ENCODE results near the gene DNAJC22. TPM values are rescaled to one million over a fixed set of nuclear protein-coding genes. Genes with fewer than 3 reads are reported as not detected.

The DNAJC22 gene
- total RNA-seq, 6 experiments from 2014 or later, result 36.5 to 49.1 (median 43.7) TPM

- TF ChIP-seq, protein P1, sequence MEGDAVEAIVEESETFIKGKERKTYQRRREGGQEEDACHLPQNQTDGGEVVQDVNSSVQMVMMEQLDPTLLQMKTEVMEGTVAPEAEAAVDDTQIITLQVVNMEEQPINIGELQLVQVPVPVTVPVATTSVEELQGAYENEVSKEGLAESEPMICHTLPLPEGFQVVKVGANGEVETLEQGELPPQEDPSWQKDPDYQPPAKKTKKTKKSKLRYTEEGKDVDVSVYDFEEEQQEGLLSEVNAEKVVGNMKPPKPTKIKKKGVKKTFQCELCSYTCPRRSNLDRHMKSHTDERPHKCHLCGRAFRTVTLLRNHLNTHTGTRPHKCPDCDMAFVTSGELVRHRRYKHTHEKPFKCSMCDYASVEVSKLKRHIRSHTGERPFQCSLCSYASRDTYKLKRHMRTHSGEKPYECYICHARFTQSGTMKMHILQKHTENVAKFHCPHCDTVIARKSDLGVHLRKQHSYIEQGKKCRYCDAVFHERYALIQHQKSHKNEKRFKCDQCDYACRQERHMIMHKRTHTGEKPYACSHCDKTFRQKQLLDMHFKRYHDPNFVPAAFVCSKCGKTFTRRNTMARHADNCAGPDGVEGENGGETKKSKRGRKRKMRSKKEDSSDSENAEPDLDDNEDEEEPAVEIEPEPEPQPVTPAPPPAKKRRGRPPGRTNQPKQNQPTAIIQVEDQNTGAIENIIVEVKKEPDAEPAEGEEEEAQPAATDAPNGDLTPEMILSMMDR (IDR thresholded peaks at IDR 0.05), result peak; percentile 60 to 99 (median 98)
- no peak for TF ChIP-seq POLR2A (IDR thresholded peaks at IDR 0.05)
- Histone ChIP-seq H3K9me3 (no peaks in the 10 kb centered on the region), H3K4me1 (peaks cover 0 to 7% (median 0%) of the 10 kb centered on the region in 4 donors), H3K36me3 (no peaks in the 10 kb centered on the region), H3K4me3 (peak within 1 kb of the TSS in 2 of 3 donors; percentile 26 to 38), H3K27me3 (peaks cover 0 to 21% of the 10 kb centered on the region in 2 donors), H3K27ac (no peak within 1 kb of the TSS)
- WGBS (ENCODE audit: insufficient coverage, low coverage, low lambda C conversion rate, missing lambda C conversion rate), result 1% methylated on average over 25 of the region's 65 CpGs
- ATAC-seq, result peak; percentile 92 to 98 (median 95)
- peak; percentile 75 to 81 (median 81) for DNase-seq
- intact Hi-C loops (cut with DNase I), result loop anchor here in 1 of 2 donors (10.0 kb wide), 1 partner anchor 178 kb away; no protein-coding TSS in a partner anchor
Observed at GRCh38 chr12:49336645-49337584, 9.8 kb upstream of the DNAJC22 start, which contains the start of gene C1QL4. TSS of gene C1QL4 (minus strand) at chr12:49337188. CDS start at chr12:49336477, 711 bp downstream.

GRCh38 chr12:49338830-49339463 is 7.7 kb upstream of the DNAJC22 start:
- ATAC-seq (no peak), DNase-seq (peak in 1 of 3 donors; percentile 23)
- H3K9me3 ChIP-seq, result no peaks in the 10 kb centered on the region
- no peak overlapping the region for H3K27ac ChIP-seq
- peaks cover 0 to 16% of the 10 kb centered on the region in 2 donors for H3K27me3 ChIP-seq
- TF ChIP-seq, protein P1 (IDR thresholded peaks at IDR 0.05), result no peak
- TF ChIP-seq POLR2A (IDR thresholded peaks at IDR 0.05), result no peak
- WGBS (ENCODE audit: insufficient coverage, low coverage, low lambda C conversion rate, missing lambda C conversion rate), result 60% methylated on average over 2 of the region's 6 CpGs
- H3K4me3 ChIP-seq, result no peak overlapping the region
- H3K36me3 ChIP-seq, result no peaks in the 10 kb centered on the region
- peaks cover 0 to 19% (median 7%) of the 10 kb centered on the region in 4 donors for H3K4me1 ChIP-seq
- intact Hi-C loops (cut with DNase I), result loop anchor here in 1 of 2 donors (10.0 kb wide), 1 partner anchor 176 kb away; no protein-coding TSS in a partner anchor

GRCh38 chr12:49339464-49339861 is 7.2 kb upstream of the DNAJC22 start:
- no peak for ATAC-seq
- Histone ChIP-seq H3K4me3 (no peak overlapping the region), H3K9me3 (no peaks in the 10 kb centered on the region), H3K4me1 (peaks cover 0 to 19% (median 7%) of the 10 kb centered on the region in 4 donors), H3K27ac (no peak overlapping the region), H3K36me3 (no peaks in the 10 kb centered on the region), H3K27me3 (peaks cover 0 to 12% of the 10 kb centered on the region in 2 donors)
- TF ChIP-seq, protein P1 (IDR thresholded peaks at IDR 0.05), result no peak
- TF ChIP-seq POLR2A (IDR thresholded peaks at IDR 0.05), result no peak
- intact Hi-C loops (cut with DNase I), result loop anchor here in 1 of 2 donors (10.0 kb wide), 1 partner anchor 175 kb away; no protein-coding TSS in a partner anchor
- WGBS (ENCODE audit: insufficient coverage, low coverage, low lambda C conversion rate, missing lambda C conversion rate), result 57% methylated on average over 4 of the region's 5 CpGs
- peak in 1 of 3 donors; percentile 37 for DNase-seq

DNA sequence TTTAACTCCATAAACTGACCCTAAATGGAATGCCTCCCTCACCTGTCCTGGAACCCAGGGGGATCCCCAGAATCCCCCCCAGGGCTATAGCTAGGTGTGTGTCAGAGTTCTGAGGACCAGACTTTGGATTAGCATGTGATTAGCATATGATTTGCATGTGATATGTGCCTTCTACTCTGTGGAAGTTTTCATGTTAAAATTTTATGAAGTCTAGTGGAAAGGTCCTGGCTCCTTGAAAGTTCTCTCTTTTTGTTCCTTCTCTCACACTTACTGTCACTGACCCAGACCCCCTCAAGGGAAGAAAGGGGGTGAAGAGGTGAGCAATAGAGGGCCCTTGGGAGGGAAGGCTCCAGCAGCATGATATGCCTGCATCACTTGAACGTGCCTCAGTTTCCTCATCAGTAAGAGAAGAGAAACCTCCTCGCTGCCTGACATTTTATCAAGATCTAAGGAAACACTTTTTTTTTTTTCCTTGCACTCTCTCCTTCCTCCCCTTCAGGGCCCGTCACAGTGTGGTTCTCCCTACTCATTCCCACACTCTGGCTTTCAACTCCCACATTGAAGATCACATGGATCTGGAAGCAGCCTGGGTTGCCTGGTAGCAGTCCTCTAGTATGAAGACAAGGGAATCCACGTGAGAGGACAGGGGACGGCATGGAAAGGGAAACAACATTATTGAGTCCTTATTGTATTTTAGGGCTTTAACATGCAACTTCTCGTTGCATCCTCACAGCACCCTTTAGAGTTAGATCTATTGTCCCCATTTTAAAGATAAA is 6.4 kb upstream of the DNAJC22 start:
- DNase-seq, result peak in 1 of 3 donors; percentile 14
- peaks cover 0 to 12% of the 10 kb centered on the region in 2 donors for H3K27me3 ChIP-seq
- TF ChIP-seq POLR2A (IDR thresholded peaks at IDR 0.05), result no peak
- TF ChIP-seq, protein P1 (IDR thresholded peaks at IDR 0.05), result no peak
- WGBS (ENCODE audit: insufficient coverage, low coverage, low lambda C conversion rate, missing lambda C conversion rate), result 77% methylated on average over 6 of the region's 6 CpGs
- intact Hi-C loops (cut with DNase I), result no loop called here
- H3K4me3 ChIP-seq, result no peak overlapping the region
- H3K4me1 ChIP-seq, result peaks cover 0 to 19% (median 7%) of the 10 kb centered on the region in 4 donors
- no peak overlapping the region for H3K27ac ChIP-seq
- H3K36me3 ChIP-seq, result no peaks in the 10 kb centered on the region
- H3K9me3 ChIP-seq, result no peaks in the 10 kb centered on the region
- no peak for ATAC-seq

Measured in right lobe of liver (tissue), 6 donors.